Left ventricle myocardium inferior (tissue), 1 donor: ENCODE results near the gene EMP1. TPM values are rescaled to one million over a fixed set of nuclear protein-coding genes. Genes with fewer than 3 reads are reported as not detected.

Experiments used
- DNase-seq: peaks from one replicate; pipeline ENCODE4 v3.0.0-alpha.2; 2020
- H3K27ac ChIP-seq: fragments of 200-600 bp; replicated peaks from 2 replicates; pipeline ENCODE4 v1.8.0; 2021
- H3K27me3 ChIP-seq: fragments of 200-600 bp; 2 replicates; pipeline ENCODE4 v1.8.0; 2021; ENCODE audit warnings: low read depth
- H3K36me3 ChIP-seq: fragments of 200-600 bp; 2 replicates; pipeline ENCODE4 v1.8.0; 2021
- H3K4me1 ChIP-seq: fragments of 200-600 bp; 2 replicates; pipeline ENCODE4 v1.8.0; 2021
- H3K4me3 ChIP-seq: fragments of 200-600 bp; 2 replicates; pipeline ENCODE4 v1.8.0; 2021; ENCODE audit warnings: mild to moderate bottlenecking, moderate library complexity
- H3K9me3 ChIP-seq: fragments of 200-600 bp; replicated peaks from 2 replicates; pipeline ENCODE4 v1.8.0; 2021
- intact Hi-C: fragments of 100-400 bp; cut with micrococcal nuclease; formaldehyde crosslinking; loops from one replicate; pipeline ENCODE4 v1.11.0; 2022
- total RNA-seq: library from RNA; stranded (reverse); fragmentation: NEBNext Ultra II Directional; extraction: Animal tissue kit (Norgen Biotek cat#: 25700); gene quantifications from one replicate; pipeline ENCODE4 v1.2.1, GENCODE V29; 2021
- TF ChIP-seq, protein P1 (sequence below): fragments of 200-600 bp; IDR thresholded peaks from 2 replicates; pipeline ENCODE4 v1.8.0; 2021; ENCODE audit warnings: antibody characterized with exemption, mild to moderate bottlenecking, borderline replicate concordance
- donor health status: DM: no; HTN: yes; CAD: no; lungs with severe emphysema.

Gene EMP1
- total RNA-seq, 1 donor from 2014 or later = 90.5 TPM

DNA sequence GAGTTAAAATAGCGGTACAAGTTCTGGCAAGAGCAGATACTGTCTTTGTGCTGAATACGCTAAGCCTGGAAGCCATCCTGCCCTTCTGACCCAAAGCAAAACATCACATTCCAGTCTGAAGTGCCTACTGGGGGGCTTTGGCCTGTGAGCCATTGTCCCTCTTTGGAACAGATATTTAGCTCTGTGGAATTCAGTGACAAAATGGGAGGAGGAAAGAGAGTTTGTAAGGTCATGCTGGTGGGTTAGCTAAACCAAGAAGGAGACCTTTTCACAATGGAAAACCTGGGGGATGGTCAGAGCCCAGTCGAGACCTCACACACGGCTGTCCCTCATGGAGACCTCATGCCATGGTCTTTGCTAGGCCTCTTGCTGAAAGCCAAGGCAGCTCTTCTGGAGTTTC, 18.5 kb downstream of the EMP1 start:
- no peak for DNase-seq
- H3K27ac ChIP-seq = no peak overlapping the region
- no peaks in the 10 kb centered on the region for H3K9me3 ChIP-seq
- no peak overlapping the region for H3K4me3 ChIP-seq
- intact Hi-C loops = loop anchor here (10.0 kb wide), 1 partner anchor 300 kb away; no protein-coding TSS in a partner anchor
- peaks cover 20% of the 10 kb centered on the region for H3K4me1 ChIP-seq
- peaks cover 70% of the 10 kb centered on the region for H3K36me3 ChIP-seq
- H3K27me3 ChIP-seq = no peaks in the 10 kb centered on the region
- TF ChIP-seq, protein P1, sequence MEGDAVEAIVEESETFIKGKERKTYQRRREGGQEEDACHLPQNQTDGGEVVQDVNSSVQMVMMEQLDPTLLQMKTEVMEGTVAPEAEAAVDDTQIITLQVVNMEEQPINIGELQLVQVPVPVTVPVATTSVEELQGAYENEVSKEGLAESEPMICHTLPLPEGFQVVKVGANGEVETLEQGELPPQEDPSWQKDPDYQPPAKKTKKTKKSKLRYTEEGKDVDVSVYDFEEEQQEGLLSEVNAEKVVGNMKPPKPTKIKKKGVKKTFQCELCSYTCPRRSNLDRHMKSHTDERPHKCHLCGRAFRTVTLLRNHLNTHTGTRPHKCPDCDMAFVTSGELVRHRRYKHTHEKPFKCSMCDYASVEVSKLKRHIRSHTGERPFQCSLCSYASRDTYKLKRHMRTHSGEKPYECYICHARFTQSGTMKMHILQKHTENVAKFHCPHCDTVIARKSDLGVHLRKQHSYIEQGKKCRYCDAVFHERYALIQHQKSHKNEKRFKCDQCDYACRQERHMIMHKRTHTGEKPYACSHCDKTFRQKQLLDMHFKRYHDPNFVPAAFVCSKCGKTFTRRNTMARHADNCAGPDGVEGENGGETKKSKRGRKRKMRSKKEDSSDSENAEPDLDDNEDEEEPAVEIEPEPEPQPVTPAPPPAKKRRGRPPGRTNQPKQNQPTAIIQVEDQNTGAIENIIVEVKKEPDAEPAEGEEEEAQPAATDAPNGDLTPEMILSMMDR = no peak

DNA sequence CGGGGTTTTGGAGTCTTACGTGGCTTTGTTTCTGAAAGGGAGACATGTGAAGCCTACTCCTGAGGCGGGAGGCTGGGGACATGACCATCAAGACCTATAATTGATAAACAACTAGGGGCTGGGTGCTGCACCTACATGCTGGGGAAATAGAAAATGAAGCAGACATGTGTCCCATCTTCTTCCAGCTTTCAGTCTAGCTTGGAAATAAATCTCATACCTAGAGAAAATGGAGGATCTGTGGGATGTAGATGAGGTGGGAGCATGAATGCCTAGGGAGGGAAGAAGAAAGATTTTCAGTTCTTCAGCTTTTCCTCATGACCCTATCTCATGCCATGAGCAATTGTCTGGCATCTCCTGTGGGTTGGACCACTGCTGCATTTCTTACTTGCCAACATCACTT, 22.1 kb downstream of the EMP1 start:
- Histone ChIP-seq H3K36me3 (peaks cover 56% of the 10 kb centered on the region), H3K27me3 (no peaks in the 10 kb centered on the region), H3K4me3 (no peak overlapping the region), H3K4me1 (peaks cover 6% of the 10 kb centered on the region), H3K9me3 (no peaks in the 10 kb centered on the region), H3K27ac (no peak overlapping the region)
- TF ChIP-seq, protein P1 = no peak
- intact Hi-C loops = loop anchor here (10.0 kb wide), 1 partner anchor 304 kb away; no protein-coding TSS in a partner anchor
- DNase-seq = no peak

DNA sequence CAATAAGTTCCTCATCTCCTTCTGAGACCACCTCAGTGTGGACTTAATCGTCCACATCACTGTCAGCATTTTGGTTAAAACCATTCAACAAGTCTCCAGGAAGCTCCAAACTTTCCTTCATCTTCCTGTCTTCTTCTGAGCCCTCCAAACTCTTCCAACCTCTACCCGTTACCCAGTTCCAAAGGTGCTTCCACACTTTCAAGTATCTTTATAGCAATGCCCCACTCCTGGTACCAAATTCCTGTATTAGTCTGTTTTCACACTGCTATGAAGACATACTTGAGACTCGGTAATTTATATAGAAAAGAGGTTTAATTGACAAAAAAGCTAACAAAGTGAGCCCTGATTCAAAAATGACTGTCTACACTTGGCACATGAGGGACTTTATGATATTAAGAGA, 22.8 kb downstream of the EMP1 start:
- H3K36me3 ChIP-seq = peaks cover 49% of the 10 kb centered on the region
- DNase-seq = no peak
- intact Hi-C loops = loop anchor here (10.0 kb wide), 1 partner anchor 305 kb away; no protein-coding TSS in a partner anchor
- H3K27ac ChIP-seq = no peak overlapping the region
- no peaks in the 10 kb centered on the region for H3K9me3 ChIP-seq
- peaks cover 6% of the 10 kb centered on the region for H3K4me1 ChIP-seq
- H3K4me3 ChIP-seq = no peak overlapping the region
- no peaks in the 10 kb centered on the region for H3K27me3 ChIP-seq
- TF ChIP-seq, protein P1 = no peak

DNA sequence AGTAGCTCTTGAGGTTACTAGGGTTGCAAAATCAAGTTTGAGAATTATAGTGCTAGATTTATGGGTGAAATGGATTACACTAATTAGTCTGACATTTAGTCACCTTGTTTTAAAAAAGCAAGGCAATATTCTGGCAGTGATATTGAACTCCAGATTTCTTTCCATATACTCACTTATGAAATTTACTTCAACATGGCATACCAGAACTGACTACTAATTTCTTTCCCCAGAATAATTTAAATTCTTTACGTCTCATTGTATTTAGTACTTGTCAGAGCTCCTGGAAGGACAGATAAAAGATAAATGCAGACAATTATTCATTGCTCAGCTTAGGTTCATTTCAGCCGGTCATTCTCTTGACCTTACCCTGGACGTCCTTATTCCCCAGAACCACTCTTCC, 24.3 kb downstream of the EMP1 start:
- Histone ChIP-seq H3K27me3 (no peaks in the 10 kb centered on the region), H3K9me3 (no peaks in the 10 kb centered on the region), H3K27ac (no peak overlapping the region), H3K36me3 (peaks cover 35% of the 10 kb centered on the region), H3K4me3 (no peak overlapping the region), H3K4me1 (peaks cover 6% of the 10 kb centered on the region)
- TF ChIP-seq, protein P1 = no peak
- DNase-seq = no peak
- intact Hi-C loops = no loop called here

DNA sequence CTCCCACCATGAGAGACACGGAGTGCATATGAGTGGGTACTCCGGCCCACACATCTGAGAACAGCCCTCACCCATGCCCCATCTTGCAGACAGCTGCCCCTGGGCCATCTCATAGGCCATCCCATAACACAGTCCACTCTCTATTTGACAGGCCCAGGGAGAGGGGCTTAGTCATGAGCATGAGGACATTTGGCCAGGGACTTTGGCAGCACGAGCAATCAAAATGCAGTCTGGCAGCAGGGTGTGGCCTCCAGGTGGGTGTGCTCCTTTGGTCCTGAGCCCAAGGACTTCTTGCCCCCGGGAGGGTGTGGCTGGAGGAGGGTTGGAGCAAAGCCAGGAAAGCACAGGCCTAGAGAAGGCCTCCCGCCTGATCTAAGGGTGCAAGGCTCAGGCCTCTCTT, 25.6 kb downstream of the EMP1 start:
- DNase-seq = no peak
- TF ChIP-seq, protein P1 = no peak
- intact Hi-C loops = no loop called here

More for the DNA sequence above, 25.6 kb downstream of the EMP1 start:
- Histone ChIP-seq H3K4me3 (no peak overlapping the region), H3K27me3 (no peaks in the 10 kb centered on the region), H3K27ac (no peak overlapping the region), H3K9me3 (no peaks in the 10 kb centered on the region), H3K4me1 (peaks cover 6% of the 10 kb centered on the region), H3K36me3 (peaks cover 23% of the 10 kb centered on the region)
